Measurements from ENCODE around the gene BICD1. TPM values are rescaled to one million over a fixed set of nuclear protein-coding genes. Genes with fewer than 3 reads are reported as not detected.

BICD1 gene
- total and polyA plus RNA-seq, 4 donors, result 0.46 to 3.4 (median 1.1) TPM

DNA sequence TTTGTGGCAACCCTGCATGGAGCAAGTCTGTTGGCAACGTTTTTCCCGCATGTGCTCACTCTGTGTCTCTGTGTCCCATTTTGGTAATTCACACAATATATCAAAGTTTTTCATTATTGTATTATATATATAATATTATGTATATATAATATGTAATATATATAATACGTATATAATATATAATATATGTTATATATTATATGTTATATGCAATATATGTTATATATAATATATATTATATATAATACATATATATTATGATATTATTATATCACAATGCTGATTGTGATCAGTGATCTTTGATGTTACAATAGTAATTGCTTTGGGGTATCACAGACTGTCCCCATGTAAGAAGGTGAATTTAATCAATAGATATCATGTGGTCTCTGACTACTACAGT, 84.8 kb downstream of the BICD1 start:
- TF ChIP-seq HNF4A (conservative IDR thresholded peaks at IDR 0.05), result no peak
- no peak for TF ChIP-seq EGR1 (IDR thresholded peaks at IDR 0.05; ENCODE audit: low read depth in 2 of 2)
- TF ChIP-seq, protein P1, sequence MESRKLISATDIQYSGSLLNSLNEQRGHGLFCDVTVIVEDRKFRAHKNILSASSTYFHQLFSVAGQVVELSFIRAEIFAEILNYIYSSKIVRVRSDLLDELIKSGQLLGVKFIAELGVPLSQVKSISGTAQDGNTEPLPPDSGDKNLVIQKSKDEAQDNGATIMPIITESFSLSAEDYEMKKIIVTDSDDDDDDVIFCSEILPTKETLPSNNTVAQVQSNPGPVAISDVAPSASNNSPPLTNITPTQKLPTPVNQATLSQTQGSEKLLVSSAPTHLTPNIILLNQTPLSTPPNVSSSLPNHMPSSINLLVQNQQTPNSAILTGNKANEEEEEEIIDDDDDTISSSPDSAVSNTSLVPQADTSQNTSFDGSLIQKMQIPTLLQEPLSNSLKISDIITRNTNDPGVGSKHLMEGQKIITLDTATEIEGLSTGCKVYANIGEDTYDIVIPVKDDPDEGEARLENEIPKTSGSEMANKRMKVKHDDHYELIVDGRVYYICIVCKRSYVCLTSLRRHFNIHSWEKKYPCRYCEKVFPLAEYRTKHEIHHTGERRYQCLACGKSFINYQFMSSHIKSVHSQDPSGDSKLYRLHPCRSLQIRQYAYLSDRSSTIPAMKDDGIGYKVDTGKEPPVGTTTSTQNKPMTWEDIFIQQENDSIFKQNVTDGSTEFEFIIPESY (IDR thresholded peaks at IDR 0.05), result no peak
- TF ChIP-seq RAD21 (IDR thresholded peaks at IDR 0.05), result no peak
- TF ChIP-seq, protein P2, sequence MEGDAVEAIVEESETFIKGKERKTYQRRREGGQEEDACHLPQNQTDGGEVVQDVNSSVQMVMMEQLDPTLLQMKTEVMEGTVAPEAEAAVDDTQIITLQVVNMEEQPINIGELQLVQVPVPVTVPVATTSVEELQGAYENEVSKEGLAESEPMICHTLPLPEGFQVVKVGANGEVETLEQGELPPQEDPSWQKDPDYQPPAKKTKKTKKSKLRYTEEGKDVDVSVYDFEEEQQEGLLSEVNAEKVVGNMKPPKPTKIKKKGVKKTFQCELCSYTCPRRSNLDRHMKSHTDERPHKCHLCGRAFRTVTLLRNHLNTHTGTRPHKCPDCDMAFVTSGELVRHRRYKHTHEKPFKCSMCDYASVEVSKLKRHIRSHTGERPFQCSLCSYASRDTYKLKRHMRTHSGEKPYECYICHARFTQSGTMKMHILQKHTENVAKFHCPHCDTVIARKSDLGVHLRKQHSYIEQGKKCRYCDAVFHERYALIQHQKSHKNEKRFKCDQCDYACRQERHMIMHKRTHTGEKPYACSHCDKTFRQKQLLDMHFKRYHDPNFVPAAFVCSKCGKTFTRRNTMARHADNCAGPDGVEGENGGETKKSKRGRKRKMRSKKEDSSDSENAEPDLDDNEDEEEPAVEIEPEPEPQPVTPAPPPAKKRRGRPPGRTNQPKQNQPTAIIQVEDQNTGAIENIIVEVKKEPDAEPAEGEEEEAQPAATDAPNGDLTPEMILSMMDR (IDR thresholded peaks at IDR 0.05; ENCODE audit: low read depth, low read length, missing input control), result no peak
- TF ChIP-seq JUND (IDR thresholded peaks at IDR 0.05), result no peak
- no peak for TF ChIP-seq HNF4G (IDR thresholded peaks at IDR 0.05)
- no peak for TF ChIP-seq NR2F2 (IDR thresholded peaks at IDR 0.05)
- TF ChIP-seq GABPA (IDR thresholded peaks at IDR 0.05 in 1 of 2, conservative IDR thresholded peaks at IDR 0.05 in 1 of 2), result no peak
- no peak for TF ChIP-seq MAX (IDR thresholded peaks at IDR 0.05)
- no peak for TF ChIP-seq REST (IDR thresholded peaks at IDR 0.05)
- no peak for TF ChIP-seq ATF3 (IDR thresholded peaks at IDR 0.05)
- TF ChIP-seq RXRA (IDR thresholded peaks at IDR 0.05), result no peak
- TF ChIP-seq FOXA1 (IDR thresholded peaks at IDR 0.05), result no peak
- no peak for TF ChIP-seq SP1 (IDR thresholded peaks at IDR 0.05)
- TF ChIP-seq FOXA2 (IDR thresholded peaks at IDR 0.05), result no peak
- TF ChIP-seq YY1 (IDR thresholded peaks at IDR 0.05), result no peak
- TF ChIP-seq TAF1 (conservative IDR thresholded peaks at IDR 0.05), result no peak
- no peaks in the 10 kb centered on the region for H3K27me3 ChIP-seq (ENCODE audit: control insufficient read depth in 4 of 4, insufficient read depth in 4 of 4, low read length in 3 of 4)
- no peak overlapping the region for H3K27ac ChIP-seq (ENCODE audit: low read depth in 1 of 2, low read length in 2 of 2)
- 93% methylated on average over 3 of the region's 3 CpGs for WGBS
- no peaks in the 10 kb centered on the region for H3K4me1 ChIP-seq (ENCODE audit: control insufficient read depth in 4 of 4, insufficient read depth in 4 of 4, low read length in 3 of 4)
- H3K4me3 ChIP-seq (ENCODE audit: low read depth in 1 of 3, low read length in 3 of 3), result no peak overlapping the region
- H3K9ac ChIP-seq (ENCODE audit: low read depth in 1 of 2, low read length in 2 of 2), result no peak overlapping the region
- no peaks in the 10 kb centered on the region for H3K36me3 ChIP-seq (ENCODE audit: control insufficient read depth in 4 of 4, insufficient read depth in 3 of 4, low read depth in 1 of 4, low read length in 3 of 4)
- peaks cover 0 to 5% (median 3%) of the 10 kb centered on the region in 4 donors for H3K9me3 ChIP-seq (ENCODE audit: control insufficient read depth in 4 of 4, low read length in 3 of 4)
- DNase-seq (ENCODE audit: low spot score), result no peak
